ENCODE results near the gene SHISA7.
"Not testable (repeated sequence)": the region's sequence is repeated elsewhere in the genome, so short reads cannot be mapped to it uniquely, and the experiment has no call there.

The SHISA7 gene

GRCh38 chr19:55446060-55446459 is 3.0 kb upstream of the SHISA7 start:
- DNase-seq (ENCODE audit: low spot score) = no peak

GRCh38 chr19:55444646-55445045 is 1.5 kb upstream of the SHISA7 start:
- no peak for DNase-seq (ENCODE audit: low spot score)

GRCh38 chr19:55443824-55444480 is 852 bp upstream of the SHISA7 start:
- no peak for DNase-seq (ENCODE audit: low spot score)

GRCh38 chr19:55442372-55442961 is 633 bp downstream of the SHISA7 start:
- DNase-seq (ENCODE audit: low spot score) = no peak

- DNase-seq (ENCODE audit: low spot score) = no peak
Observed at GRCh38 chr19:55441692-55442321, 1.3 kb downstream of the SHISA7 start.

GRCh38 chr19:55441319-55441691 is 1.8 kb downstream of the SHISA7 start:
- DNase-seq (ENCODE audit: low spot score) = no peak

GRCh38 chr19:55440411-55441105 is 2.5 kb downstream of the SHISA7 start:
- no peak for DNase-seq (ENCODE audit: low spot score)

GRCh38 chr19:55439052-55439451 is 4.0 kb downstream of the SHISA7 start:
- DNase-seq (ENCODE audit: low spot score) = no peak

- DNase-seq (ENCODE audit: low spot score) = peak; percentile 85
Observed at GRCh38 chr19:55437410-55437809, 5.7 kb downstream of the SHISA7 start.

GRCh38 chr19:55436847-55437246 is 6.3 kb downstream of the SHISA7 start:
- no peak for DNase-seq (ENCODE audit: low spot score)

- no peak for DNase-seq (ENCODE audit: low spot score)
Observed at GRCh38 chr19:55435020-55435419, 8.1 kb downstream of the SHISA7 start.

GRCh38 chr19:55434356-55434919 is 8.7 kb downstream of the SHISA7 start:
- DNase-seq (ENCODE audit: low spot score) = no peak

- DNase-seq (ENCODE audit: low spot score) = no peak
Observed at GRCh38 chr19:55433292-55433691, 9.8 kb downstream of the SHISA7 start.

- DNase-seq (ENCODE audit: low spot score) = no peak
Observed at GRCh38 chr19:55432241-55432959, 10.7 kb downstream of the SHISA7 start.

- DNase-seq (ENCODE audit: low spot score) = no peak
Observed at GRCh38 chr19:55431183-55431582, 11.9 kb downstream of the SHISA7 start.

- no peak for DNase-seq (ENCODE audit: low spot score)
Observed at GRCh38 chr19:55426042-55426441, 17.1 kb downstream of the SHISA7 start.

GRCh38 chr19:55424518-55424917 is 18.6 kb downstream of the SHISA7 start:
- DNase-seq (ENCODE audit: low spot score) = no peak

GRCh38 chr19:55423225-55424005 is 19.7 kb downstream of the SHISA7 start:
- no peak for DNase-seq (ENCODE audit: low spot score)

GRCh38 chr19:55421281-55421680 is 21.8 kb downstream of the SHISA7 start:
- not testable (repeated sequence) for DNase-seq (ENCODE audit: low spot score)

GRCh38 chr19:55419624-55420236 is 23.4 kb downstream of the SHISA7 start:
- no peak for DNase-seq (ENCODE audit: low spot score)

GRCh38 chr19:55419103-55419502 is 24.0 kb downstream of the SHISA7 start:
- no peak for DNase-seq (ENCODE audit: low spot score)
